ENCODE data around the gene GP2.

The GP2 gene

DNA sequence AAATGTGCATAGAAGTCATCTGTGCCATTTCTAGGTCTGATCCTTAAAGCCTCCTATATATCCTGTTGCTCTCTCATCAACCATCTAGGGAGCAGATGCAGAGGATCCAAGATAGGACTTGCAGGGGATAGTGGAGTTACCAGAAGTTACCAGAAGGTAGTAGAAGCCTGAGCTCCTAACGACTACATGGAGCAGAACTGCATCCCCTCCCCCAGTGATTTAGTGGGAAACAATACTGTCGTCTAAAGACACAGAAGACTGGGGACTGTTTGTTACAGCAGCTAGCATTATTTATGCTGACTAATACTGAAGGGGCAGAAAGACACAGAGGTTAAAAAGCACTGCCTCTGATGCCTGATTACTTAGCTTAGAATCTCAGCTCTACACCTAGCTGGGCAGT, 15.8 kb downstream of the GP2 start:
- no peak overlapping the region for H3K4me2 ChIP-seq
- no peaks in the 10 kb centered on the region for H3K79me2 ChIP-seq (ENCODE audit: insufficient read depth, low read depth)
- no peak overlapping the region for H3K9ac ChIP-seq
- TF ChIP-seq, protein P1, sequence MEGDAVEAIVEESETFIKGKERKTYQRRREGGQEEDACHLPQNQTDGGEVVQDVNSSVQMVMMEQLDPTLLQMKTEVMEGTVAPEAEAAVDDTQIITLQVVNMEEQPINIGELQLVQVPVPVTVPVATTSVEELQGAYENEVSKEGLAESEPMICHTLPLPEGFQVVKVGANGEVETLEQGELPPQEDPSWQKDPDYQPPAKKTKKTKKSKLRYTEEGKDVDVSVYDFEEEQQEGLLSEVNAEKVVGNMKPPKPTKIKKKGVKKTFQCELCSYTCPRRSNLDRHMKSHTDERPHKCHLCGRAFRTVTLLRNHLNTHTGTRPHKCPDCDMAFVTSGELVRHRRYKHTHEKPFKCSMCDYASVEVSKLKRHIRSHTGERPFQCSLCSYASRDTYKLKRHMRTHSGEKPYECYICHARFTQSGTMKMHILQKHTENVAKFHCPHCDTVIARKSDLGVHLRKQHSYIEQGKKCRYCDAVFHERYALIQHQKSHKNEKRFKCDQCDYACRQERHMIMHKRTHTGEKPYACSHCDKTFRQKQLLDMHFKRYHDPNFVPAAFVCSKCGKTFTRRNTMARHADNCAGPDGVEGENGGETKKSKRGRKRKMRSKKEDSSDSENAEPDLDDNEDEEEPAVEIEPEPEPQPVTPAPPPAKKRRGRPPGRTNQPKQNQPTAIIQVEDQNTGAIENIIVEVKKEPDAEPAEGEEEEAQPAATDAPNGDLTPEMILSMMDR (conservative IDR thresholded peaks at IDR 0.05; ENCODE audit: low read depth, low read length) = no peak
- H3K36me3 ChIP-seq (ENCODE audit: insufficient read depth) = no peaks in the 10 kb centered on the region
- no peak overlapping the region for H3K27ac ChIP-seq
- no peak overlapping the region for H3K4me3 ChIP-seq (IDR thresholded peaks at IDR 0.05; ENCODE audit: insufficient read depth, low read depth, low read length)
- no peak overlapping the region for H2AFZ ChIP-seq (ENCODE audit: low read depth)
- no peaks in the 10 kb centered on the region for H3K27me3 ChIP-seq (ENCODE audit: insufficient read depth, low read depth)
- no peaks in the 10 kb centered on the region for H3K4me1 ChIP-seq (ENCODE audit: low read depth, poor library complexity, severe bottlenecking)
- no peaks in the 10 kb centered on the region for H4K20me1 ChIP-seq (ENCODE audit: insufficient read depth)

DNA sequence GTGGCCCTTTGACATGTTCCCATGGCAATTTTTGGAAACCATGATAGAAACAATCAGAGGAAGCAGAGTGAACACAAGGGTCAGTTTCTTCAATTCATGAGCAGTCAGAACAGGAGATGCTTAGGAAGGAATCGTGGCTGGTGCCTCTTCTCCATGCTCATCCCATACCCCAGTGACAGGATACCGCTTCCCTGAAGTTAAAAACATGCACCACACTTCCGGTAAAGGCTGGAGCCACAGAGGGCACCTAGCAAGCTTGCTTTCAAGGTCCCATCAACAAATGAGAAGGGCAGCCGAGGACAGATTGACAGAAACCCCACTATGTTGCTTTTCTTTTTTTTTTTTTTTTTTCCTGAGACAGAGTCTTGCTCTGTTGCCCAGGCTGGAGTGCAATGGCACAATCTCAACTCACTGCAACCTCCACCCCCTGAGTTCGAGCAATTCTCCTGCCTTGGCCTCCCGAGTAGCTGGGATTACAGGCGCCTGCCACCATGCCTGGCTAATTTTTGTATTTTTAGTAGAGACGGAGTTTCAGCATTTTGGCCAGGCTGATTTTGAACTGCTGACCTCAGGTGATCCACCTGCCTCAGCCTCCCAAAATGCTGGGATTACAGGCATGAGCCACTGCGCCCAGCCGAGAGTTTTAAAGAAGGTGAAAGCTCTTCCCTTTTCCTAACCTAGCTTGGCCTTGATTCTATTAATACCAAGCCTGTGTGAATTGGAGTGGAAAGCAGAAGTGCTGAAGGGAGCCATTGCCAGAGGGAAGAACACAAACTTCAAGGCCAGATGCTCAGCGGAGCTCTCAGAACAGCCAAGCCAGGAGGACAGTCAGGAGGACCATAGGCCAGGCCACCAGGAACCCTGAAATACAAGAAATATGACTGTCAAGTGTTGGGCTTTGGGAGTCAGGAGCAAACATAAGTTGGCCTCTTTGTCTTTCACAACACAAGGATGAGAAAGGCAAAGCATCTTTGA, 16.6 kb downstream of the GP2 start:
- Histone ChIP-seq H2AFZ (ENCODE audit: low read depth) (no peak overlapping the region), H3K36me3 (ENCODE audit: insufficient read depth) (no peaks in the 10 kb centered on the region), H3K9ac (no peak overlapping the region), H4K20me1 (ENCODE audit: insufficient read depth) (no peaks in the 10 kb centered on the region), H3K4me2 (no peak overlapping the region), H3K4me3 (IDR thresholded peaks at IDR 0.05; ENCODE audit: insufficient read depth, low read depth, low read length) (no peak overlapping the region), H3K4me1 (ENCODE audit: low read depth, poor library complexity, severe bottlenecking) (no peaks in the 10 kb centered on the region), H3K27me3 (ENCODE audit: insufficient read depth, low read depth) (no peaks in the 10 kb centered on the region), H3K79me2 (ENCODE audit: insufficient read depth, low read depth) (no peaks in the 10 kb centered on the region), H3K27ac (no peak overlapping the region)
- TF ChIP-seq, protein P1 (conservative IDR thresholded peaks at IDR 0.05; ENCODE audit: low read depth, low read length) = no peak

DNA sequence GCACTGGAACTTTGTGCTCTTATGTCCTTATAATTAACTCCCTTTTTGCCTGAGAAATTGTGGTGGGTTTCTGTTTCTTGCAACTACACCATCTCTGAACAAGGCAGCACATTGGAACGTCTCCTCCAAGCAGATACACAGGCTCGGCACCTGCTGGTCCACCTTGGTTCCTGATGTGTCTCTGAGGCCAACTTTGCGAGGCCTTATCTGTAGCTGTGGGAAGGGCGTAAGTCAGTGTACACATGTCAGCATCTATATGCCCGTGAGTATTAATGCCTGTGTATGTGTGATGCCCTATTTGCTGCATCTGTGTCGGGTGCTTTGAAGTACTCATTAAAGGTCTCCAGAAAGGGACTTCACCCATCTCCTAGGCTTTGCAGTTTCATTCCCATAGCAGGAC, 17.5 kb downstream of the GP2 start:
- no peaks in the 10 kb centered on the region for H3K79me2 ChIP-seq (ENCODE audit: insufficient read depth, low read depth)
- H3K27ac ChIP-seq = no peak overlapping the region
- H3K4me3 ChIP-seq (IDR thresholded peaks at IDR 0.05; ENCODE audit: insufficient read depth, low read depth, low read length) = no peak overlapping the region
- no peak overlapping the region for H2AFZ ChIP-seq (ENCODE audit: low read depth)
- no peaks in the 10 kb centered on the region for H4K20me1 ChIP-seq (ENCODE audit: insufficient read depth)
- no peak overlapping the region for H3K9ac ChIP-seq
- H3K36me3 ChIP-seq (ENCODE audit: insufficient read depth) = no peaks in the 10 kb centered on the region
- H3K4me2 ChIP-seq = no peak overlapping the region
- no peaks in the 10 kb centered on the region for H3K4me1 ChIP-seq (ENCODE audit: low read depth, poor library complexity, severe bottlenecking)
- H3K27me3 ChIP-seq (ENCODE audit: insufficient read depth, low read depth) = no peaks in the 10 kb centered on the region
- TF ChIP-seq, protein P1 (conservative IDR thresholded peaks at IDR 0.05; ENCODE audit: low read depth, low read length) = no peak

DNA sequence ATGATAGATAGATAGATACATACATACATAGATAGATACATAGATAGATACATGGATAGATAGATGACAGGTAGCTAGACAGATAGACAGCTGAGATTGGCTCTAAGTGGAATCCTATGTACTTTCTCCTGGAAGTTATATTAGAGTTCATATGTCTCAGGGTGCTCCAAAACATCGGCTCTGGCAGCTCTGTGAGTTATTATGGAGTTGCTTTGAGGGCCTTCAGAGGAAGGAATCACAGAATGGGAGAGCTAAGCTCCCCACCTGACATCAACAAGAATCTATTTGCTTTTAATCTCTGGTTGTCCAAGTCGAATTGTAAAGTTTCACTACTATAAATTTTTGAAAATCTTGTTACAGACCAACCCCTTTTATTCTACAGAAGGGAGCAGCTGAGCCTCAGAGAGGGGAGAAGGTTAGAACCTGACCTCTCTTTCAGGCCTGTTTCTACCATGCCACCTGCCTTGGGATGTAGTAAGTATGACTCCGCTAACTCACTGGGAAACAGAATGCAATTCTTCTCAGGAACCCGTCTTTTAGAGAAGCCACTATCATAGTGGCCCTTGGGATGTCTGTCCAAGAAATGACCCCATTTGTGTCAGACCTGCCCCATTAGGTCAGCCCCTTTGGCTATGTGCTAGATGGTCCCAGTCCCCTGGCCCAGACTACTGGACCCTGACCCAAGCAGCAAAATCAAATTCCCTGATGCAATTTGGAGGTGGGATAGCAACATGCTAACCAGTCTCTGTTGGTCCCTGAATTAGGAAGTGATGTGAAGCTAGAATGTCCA, 18.3 kb downstream of the GP2 start:
- Histone ChIP-seq H3K4me1 (ENCODE audit: low read depth, poor library complexity, severe bottlenecking) (no peaks in the 10 kb centered on the region), H4K20me1 (ENCODE audit: insufficient read depth) (no peaks in the 10 kb centered on the region), H3K27me3 (ENCODE audit: insufficient read depth, low read depth) (no peaks in the 10 kb centered on the region), H3K9ac (no peak overlapping the region), H3K4me2 (no peak overlapping the region), H3K4me3 (IDR thresholded peaks at IDR 0.05; ENCODE audit: insufficient read depth, low read depth, low read length) (no peak overlapping the region), H3K27ac (no peak overlapping the region), H2AFZ (ENCODE audit: low read depth) (no peak overlapping the region), H3K79me2 (ENCODE audit: insufficient read depth, low read depth) (no peaks in the 10 kb centered on the region), H3K36me3 (ENCODE audit: insufficient read depth) (no peaks in the 10 kb centered on the region)
- TF ChIP-seq, protein P1 (conservative IDR thresholded peaks at IDR 0.05; ENCODE audit: low read depth, low read length) = no peak
